ENCODE results near the gene PSEN1.
"Not testable (repeated sequence)": the region's sequence is repeated elsewhere in the genome, so short reads cannot be mapped to it uniquely, and the experiment has no call there.

PSEN1 gene

GRCh38 chr14:73168274-73168673, 32.0 kb downstream of the PSEN1 start:
- DNase-seq, result no peak

DNA sequence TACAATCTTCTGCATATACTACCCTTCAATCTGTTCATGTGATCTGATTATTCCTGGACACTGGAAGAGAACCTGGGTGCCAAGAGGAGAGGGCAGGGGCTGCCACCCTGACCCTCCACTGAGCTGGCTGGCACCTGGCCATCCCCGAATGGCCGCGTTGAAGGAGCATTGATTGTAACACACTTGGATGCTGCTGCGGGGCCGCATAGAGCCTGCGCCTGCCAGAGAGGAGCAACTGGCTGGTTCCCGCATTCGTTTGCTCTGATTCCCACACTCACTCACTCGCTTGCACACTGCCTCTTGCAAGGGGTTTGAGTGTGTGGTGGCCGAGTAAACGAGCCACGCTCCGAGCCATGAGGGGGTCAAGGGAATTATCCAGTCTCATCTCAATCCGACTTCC, 32.4 kb downstream of the PSEN1 start:
- DNase-seq, result no peak

DNA sequence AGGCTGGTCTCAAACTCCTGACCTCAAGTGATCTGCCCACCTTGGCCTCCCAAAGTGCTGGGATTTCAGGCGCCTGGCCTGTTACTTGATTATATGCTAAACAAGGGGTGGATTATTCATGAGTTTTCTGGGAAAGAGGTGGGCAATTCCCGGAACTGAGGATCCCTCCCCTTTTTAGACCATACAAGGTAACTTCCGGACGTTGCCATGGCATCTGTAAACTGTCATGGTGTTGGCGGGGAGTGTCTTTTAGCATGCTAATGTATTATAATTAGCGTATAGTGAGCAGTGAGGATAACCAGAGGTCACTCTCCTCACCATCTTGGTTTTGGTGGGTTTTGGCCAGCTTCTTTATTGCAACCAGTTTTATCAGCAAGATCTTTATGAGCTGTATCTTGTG, 33.5 kb downstream of the PSEN1 start:
- not testable (repeated sequence) for DNase-seq

DNA sequence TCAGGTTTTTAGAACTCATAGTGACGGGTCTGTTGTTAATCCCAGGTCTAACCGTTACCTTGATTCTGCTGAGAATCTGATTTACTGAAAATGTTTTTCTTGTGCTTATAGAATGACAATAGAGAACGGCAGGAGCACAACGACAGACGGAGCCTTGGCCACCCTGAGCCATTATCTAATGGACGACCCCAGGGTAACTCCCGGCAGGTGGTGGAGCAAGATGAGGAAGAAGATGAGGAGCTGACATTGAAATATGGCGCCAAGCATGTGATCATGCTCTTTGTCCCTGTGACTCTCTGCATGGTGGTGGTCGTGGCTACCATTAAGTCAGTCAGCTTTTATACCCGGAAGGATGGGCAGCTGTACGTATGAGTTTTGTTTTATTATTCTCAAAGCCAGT, 34.4 kb downstream of the PSEN1 start:
- DNase-seq, result no peak

- DNase-seq, result no peak
These were observed 36.2 kb downstream of the PSEN1 start for GRCh38 chr14:73172500-73172899.

DNA sequence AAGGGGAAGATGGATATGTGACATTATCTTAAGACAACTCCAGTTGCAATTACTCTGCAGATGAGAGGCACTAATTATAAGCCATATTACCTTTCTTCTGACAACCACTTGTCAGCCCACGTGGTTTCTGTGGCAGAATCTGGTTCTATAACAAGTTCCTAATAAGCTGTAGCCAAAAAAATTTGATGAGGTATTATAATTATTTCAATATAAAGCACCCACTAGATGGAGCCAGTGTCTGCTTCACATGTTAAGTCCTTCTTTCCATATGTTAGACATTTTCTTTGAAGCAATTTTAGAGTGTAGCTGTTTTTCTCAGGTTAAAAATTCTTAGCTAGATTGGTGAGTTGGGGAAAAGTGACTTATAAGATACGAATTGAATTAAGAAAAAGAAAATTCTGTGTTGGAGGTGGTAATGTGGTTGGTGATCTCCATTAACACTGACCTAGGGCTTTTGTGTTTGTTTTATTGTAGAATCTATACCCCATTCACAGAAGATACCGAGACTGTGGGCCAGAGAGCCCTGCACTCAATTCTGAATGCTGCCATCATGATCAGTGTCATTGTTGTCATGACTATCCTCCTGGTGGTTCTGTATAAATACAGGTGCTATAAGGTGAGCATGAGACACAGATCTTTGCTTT, 36.9 kb downstream of the PSEN1 start:
- no peak for DNase-seq

DNA sequence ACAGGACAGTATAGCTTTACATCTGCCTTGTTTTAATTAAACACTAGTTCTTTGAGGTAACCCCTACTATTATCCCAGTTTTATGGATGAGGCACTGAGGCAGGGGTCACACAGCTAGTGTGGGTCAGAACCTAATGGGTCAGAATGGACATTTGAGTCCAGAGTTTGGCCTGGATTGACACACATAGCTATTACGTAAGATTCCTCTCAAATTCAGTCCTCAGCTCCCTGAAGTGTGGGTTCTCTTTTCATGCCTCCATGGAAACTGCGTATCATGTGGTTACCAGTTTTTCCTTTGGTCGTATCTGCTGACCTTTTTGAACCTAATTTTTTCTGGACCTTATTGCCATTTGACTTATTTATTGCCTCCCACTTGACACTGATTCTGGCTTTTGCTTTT, 40.4 kb downstream of the PSEN1 start:
- no peak for DNase-seq

- no peak for DNase-seq
These were observed 44.1 kb downstream of the PSEN1 start for GRCh38 chr14:73180385-73180805.

DNA sequence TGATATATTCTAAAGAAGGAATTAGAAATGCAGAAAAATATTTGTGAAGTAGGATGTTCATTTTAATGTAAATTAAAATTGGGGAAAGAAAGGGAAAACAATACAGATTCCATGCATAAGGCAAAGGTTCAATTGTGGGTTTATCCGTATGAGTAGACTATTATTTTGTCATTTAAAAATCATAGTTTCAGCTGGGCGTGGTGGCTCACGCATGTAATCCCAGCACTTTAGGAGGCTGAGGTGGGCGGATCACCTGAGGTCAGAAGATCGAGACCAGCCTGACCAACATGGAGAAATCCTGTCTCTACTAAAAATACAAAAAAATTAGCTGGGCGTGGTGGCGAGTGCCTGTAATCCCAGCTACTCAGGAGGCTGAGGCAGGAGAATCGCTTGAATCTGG, 44.7 kb downstream of the PSEN1 start:
- DNase-seq, result not testable (repeated sequence)

DNA sequence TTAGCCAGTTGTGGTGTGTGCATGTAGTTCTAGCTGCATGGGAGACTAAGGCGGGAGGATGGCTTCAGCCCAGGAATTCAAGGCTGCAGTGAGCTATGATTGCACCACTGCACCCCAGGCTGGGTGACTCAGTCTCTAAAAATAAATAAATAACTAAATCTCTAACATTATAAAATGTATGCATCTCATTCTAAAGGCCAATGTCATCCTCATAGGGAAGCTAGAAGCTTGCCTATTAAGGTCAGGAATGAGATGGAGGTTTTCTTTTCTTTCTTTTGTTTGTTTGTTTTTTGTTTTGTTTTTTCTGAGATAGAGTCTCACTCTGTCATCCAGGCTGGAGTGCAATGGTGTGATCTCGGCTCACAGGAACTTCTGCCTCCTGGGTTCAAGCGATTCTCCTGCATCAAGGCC, 52.2 kb downstream of the PSEN1 start:
- no peak for DNase-seq

- DNase-seq, result no peak
These were observed 53.3 kb downstream of the PSEN1 start for GRCh38 chr14:73189651-73190050.

DNA sequence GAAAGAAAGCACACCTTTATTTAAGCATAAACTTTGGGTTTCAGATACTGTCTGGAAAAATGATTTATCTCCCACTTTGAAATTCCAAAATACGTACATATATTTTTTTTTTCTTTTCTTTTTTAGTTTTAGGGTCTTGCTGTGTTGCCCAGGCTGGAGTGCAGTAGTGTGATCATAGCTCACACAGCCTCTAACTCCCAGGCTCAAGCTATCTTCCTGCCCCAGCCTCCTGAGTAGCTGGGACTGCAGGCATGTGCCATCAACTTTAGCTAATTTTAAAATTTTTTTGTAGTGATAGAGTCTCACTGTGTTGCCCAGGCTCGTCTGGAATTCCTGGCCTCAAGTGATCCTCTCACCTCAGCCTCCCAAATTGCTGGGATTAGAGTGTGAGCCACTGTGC, 55.1 kb downstream of the PSEN1 start:
- DNase-seq, result no peak

DNA sequence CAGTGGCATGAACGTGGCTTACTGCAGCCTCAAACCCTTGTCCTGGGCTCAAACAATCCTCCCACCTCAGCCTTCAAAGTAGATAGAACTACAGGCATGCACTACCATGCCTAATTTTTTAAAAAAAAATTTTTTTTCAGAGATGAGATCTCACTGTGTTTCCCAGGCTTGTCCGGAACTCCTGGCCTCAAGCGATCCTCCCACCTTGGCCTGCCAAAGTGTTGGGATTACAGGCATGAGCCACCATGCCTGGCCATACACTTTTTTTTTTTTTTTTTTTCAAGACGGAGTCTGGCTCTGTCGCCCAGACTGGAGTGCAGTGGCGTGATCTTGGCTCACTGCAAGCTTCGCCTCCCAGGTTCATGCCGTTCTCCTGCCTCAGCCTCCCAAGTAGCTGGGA, 58.0 kb downstream of the PSEN1 start:
- DNase-seq, result not testable (repeated sequence)

DNA sequence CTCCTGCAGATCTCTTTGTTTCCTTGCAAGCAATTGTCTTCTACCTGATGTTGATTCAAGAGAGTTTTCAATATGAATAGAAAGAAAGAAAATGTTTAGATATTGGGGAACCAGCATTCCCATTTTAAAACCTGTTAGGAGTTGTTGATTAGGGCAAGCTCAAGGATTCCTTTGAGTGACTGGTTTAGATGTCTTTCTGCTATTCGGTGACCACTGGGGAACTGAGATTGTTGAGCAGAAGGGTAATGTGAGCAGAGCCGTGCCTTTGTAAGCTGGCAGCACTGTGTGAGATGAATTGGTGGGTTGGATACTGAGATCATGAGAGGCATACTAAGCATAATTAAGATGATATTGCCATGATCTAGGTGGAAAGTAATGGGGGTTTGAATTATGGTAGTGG, 61.9 kb downstream of the PSEN1 start:
- no peak for DNase-seq

DNA sequence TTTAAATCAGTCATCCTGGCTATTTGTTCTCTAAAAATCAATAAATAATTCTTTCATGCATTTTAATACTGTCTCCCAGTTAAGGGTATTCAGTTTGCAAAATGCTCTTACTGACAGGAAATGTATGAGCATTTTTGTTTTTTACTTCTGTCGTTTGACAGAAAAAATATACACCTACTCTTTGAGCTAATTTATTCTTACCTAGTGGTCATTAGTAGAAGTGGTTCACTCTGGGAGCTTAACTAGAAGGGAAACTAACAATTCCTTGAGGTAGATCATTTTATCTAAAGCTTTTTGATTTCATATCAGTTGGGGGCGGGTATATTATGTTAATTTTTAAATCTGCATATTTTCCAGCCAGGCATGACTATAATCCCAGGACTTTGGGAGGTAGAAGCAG, 67.2 kb downstream of the PSEN1 start:
- DNase-seq, result no peak

DNA sequence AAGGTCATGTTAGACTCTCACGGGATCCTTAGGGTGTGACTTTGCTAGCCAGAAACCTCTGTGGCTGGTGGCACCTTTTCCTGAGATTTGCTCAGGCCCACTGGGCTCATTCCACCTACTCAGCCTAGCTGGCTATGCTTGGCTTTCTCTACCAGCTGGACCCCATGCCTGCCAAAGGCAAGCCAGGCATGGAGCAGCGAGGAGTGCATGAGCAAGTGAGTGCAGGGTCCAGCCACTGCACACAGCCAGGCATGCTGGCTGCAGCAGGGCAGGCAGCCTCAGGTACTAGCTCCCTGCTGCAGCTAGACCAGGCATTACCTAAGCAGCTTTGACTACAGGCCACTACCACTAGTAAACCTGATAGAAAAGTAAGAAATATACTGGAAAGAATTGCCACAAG, 71.3 kb downstream of the PSEN1 start:
- no peak for DNase-seq

GRCh38 chr14:73208390-73208789, 72.1 kb downstream of the PSEN1 start:
- DNase-seq, result no peak

- no peak for DNase-seq
These were observed 72.5 kb downstream of the PSEN1 start for GRCh38 chr14:73208846-73209245.

- DNase-seq, result no peak
These were observed 73.6 kb downstream of the PSEN1 start for GRCh38 chr14:73209953-73210352.

DNA sequence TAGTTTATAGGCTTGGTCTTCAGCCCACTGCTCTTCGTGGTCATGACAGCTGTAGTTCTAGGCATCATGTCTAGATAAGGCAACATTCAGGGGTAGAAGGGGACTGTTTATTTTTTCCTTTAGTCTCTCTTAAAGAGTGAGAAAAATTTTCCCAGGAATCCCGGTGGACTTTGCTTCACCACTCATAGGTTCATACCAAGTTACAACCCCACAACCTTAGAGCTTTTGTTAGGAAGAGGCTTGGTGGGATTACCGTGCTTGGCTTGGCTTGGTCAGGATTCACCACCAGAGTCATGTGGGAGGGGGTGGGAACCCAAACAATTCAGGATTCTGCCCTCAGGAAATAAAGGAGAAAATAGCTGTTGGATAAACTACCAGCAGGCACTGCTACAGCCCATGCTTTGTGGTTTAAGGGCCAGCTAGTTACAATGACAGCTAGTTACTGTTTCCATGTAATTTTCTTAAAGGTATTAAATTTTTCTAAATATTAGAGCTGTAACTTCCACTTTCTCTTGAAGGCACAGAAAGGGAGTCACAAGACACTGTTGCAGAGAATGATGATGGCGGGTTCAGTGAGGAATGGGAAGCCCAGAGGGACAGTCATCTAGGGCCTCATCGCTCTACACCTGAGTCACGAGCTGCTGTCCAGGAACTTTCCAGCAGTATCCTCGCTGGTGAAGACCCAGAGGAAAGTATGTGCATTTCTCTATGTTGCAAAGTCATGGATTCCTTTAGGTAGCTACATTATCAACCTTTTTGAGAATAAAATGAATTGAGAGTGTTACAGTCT, 75.1 kb downstream of the PSEN1 start:
- DNase-seq, result no peak

DNA sequence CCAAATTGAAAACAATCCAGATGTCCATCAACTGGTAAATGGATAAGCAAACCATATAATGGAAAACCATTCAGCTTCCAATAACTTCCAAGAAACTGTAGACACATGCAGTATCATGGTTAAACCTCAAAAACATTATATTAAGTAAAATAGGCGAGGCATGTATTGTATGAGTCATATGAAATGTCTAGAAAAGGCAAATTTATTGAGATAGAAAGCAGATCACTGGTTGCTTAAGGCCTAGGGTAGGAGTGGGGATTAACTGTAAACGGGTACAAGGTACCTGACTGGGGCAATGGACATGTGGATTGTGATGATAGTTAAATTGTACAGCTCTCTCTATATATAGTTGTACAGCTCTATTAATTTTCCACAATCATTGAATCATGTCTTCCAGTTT, 79.7 kb downstream of the PSEN1 start:
- DNase-seq, result no peak

DNA sequence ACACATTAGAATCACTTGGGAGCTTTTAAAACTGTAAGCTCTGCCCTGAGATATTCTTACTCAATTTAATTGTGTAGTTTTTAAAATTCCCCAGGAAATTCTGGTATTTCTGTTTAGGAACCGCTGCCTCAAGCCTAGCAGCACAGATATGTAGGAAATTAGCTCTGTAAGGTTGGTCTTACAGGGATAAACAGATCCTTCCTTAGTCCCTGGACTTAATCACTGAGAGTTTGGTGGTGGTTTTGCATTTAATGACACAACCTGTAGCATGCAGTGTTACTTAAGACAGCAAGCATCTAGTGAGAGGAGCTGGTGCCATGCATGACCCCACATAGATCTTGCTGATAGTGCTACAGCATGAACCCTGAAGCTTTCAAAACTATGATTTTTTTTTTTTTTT, 81.1 kb downstream of the PSEN1 start:
- no peak for DNase-seq

DNA sequence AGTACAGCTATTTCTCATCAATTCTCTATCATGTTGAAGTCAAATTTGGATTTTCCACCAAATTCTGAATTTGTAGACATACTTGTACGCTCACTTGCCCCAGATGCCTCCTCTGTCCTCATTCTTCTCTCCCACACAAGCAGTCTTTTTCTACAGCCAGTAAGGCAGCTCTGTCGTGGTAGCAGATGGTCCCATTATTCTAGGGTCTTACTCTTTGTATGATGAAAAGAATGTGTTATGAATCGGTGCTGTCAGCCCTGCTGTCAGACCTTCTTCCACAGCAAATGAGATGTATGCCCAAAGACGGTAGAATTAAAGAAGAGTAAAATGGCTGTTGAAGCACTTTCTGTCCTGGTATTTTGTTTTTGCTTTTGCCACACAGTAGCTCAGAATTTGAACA, 83.8 kb downstream of the PSEN1 start:
- DNase-seq, result no peak

- no peak for DNase-seq
These were observed 84.3 kb downstream of the PSEN1 start for GRCh38 chr14:73220634-73221033.

GRCh38 chr14:73221945-73222344, 85.6 kb downstream of the PSEN1 start:
- no peak for DNase-seq

Data from activated T-cell treated with anti-CD3 and anti-CD28 coated beads, Interleukin-2, amount 50 U/mL, for 48 hours (primary cell).